GM13977 (cell line): ENCODE data around the gene PNMA8A.

Experiments used
- DNase-seq: peaks from one replicate; pipeline ENCODE4 v3.0.0; 2012; ENCODE audit warnings: low spot score
- in situ Hi-C: fragments of 300-500 bp; cut with MboI; formaldehyde crosslinking; loops from one replicate; pipeline ENCODE4 v1.12.0; 2022; ENCODE audit warnings: low sequenced_read_pairs, low pct_unique_long_range_greater_than_20kb, mixed read lengths, inconsistent platforms; ENCODE audit not compliant: unreplicated experiment
- TF ChIP-seq, protein P1 (sequence below): IDR thresholded peaks from 2 replicates; pipeline ENCODE4 v1.5.1; 2012; ENCODE audit warnings: mild to moderate bottlenecking, control low read depth; ENCODE audit not compliant: insufficient read depth; ENCODE audit errors: extremely low read depth, missing control alignments

The PNMA8A gene

DNA sequence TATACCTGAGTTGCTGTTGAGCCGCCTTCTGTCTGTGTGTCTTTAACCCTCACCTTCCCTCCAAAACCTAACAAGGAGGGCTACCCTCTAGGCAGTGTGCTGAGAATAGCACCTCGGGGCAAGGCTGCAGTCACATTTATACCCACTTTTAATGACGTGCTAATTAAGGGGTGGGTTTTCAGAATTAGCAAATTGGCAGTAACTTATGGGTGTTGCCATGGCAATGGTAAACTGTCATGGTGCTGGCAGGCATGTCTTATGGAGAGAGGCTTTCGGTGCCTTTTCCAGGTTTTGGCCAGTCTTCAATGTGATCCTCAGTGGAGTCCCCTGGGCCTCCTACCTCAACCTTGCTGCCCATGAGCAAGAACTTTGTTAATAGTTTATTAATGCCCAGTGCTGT is 1.2 kb upstream of the PNMA8A start:
- in situ Hi-C loops = no loop called here
- TF ChIP-seq, protein P1, sequence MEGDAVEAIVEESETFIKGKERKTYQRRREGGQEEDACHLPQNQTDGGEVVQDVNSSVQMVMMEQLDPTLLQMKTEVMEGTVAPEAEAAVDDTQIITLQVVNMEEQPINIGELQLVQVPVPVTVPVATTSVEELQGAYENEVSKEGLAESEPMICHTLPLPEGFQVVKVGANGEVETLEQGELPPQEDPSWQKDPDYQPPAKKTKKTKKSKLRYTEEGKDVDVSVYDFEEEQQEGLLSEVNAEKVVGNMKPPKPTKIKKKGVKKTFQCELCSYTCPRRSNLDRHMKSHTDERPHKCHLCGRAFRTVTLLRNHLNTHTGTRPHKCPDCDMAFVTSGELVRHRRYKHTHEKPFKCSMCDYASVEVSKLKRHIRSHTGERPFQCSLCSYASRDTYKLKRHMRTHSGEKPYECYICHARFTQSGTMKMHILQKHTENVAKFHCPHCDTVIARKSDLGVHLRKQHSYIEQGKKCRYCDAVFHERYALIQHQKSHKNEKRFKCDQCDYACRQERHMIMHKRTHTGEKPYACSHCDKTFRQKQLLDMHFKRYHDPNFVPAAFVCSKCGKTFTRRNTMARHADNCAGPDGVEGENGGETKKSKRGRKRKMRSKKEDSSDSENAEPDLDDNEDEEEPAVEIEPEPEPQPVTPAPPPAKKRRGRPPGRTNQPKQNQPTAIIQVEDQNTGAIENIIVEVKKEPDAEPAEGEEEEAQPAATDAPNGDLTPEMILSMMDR = no peak

DNA sequence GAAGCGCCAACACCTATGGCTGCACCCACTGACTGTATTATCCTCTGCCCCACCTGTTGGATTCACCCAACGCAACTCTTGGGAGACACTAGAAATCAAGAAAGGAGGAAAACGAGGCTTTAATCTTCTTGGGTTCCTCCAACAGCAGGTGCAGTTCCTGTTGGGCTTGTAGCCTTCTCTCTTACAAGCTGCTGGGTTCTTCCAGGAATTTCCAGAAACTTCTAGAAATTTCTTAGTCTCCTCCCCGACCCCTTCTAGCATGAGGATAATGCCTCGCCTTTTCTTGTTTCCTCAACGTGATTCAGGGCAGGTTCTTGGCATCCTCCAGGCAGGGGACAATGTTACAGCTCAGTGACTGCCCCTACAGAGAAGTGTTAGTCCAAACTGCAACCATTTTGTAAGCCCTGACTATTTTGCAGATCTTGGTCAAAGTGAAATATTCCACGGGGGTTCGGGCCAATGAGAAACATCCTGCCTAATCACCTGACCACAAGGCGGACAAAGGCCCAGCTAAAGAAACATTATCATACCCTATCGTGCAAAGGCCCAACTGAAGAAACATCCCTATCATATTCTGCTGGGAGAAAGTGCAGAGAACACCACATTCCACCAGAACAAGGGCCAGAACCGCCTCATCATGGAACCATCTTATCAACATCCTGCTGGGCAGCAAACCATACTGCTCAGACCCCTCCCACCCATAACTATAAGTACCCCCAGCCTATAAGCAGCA is 614 bp upstream of the PNMA8A start:
- no peak for DNase-seq
- TF ChIP-seq, protein P1 = no peak
- in situ Hi-C loops = no loop called here

More for the DNA sequence above, 1.2 kb upstream of the PNMA8A start:
- DNase-seq = no peak

DNA sequence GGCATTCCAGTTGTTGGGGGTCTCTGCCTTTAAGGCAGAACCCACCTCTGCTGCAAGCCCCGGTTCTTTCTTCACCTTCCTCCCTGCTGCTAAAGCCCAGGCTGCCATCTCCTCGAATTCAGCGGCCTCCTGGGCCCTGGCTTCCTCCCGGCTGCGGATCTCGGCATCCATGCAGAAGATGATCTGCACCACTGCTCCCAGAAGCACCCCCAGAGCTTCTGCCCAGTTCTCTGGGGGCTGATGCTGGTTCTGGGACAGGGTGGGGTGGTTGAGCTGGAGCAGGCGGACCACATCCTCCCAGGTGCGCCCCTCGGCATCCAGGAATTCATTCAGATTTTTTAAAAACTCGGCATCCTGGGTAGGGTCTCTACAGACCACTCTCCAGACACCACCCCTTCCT is 987 bp downstream of the PNMA8A start:
- in situ Hi-C loops = no loop called here
- TF ChIP-seq, protein P1 = no peak
- no peak for DNase-seq

DNA sequence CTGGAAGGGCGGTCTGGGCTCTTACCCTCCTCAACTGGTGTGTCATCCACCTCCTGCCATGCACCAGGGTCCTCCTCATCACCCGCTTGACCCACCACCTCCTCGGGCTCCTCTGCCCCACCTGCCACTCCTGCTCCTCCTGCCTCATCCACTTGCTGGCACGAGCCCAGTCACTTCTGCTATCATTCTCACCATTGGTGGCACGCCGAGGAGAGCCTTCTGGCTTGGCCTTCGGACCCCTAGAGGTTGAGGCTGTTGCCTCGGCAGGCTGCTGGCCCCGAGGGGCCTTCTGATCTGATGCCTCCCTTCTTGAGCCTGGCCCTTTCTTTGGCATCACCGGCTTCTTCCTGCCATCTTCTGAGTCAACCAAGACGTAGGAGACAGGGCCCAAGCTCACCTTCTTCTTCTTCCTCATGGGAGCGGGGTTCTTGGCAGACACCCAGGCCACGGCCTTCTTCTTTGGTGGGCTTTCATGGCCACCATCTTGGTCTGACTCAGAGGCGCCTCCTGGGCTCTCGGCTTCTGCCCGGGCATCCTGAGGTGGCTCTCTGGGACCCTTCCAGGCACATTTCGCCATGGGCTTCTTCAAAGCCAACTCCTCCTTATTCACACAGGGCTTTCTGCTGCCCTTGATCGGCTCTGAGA is 1.7 kb downstream of the PNMA8A start:
- TF ChIP-seq, protein P1 = no peak
- no peak for DNase-seq
- in situ Hi-C loops = no loop called here

DNA sequence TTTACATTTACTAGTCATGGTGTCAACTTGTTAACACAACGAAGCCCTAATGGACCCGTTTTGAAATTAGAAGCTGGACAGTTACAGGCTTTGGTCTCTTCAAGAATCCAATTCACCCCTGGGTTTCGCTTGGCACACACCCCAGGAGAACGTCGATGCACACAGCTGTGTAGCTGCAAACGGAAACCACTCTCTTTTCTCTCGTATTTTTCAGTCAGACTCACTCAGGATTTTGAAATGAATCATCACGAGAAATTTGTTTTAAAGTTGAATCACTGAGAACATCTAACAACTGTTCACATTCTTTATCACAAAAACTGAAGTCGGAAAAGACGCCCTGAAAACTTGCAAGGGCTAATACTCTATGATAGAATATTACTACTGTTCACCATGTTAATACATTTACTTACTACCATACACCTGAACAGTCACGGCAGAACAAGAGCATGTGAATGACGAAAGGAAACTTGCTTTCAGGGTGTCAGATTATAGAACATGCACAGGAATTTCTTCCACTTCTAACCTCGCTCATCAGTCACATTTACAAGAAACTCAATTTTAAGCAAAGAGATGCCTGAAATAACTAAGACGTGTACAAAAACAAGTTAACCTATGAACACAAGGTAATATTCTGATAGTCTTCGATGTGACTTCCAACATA is 4.7 kb downstream of the PNMA8A start:
- TF ChIP-seq, protein P1 = no peak
- in situ Hi-C loops = no loop called here
- peak; percentile 74 for DNase-seq

DNA sequence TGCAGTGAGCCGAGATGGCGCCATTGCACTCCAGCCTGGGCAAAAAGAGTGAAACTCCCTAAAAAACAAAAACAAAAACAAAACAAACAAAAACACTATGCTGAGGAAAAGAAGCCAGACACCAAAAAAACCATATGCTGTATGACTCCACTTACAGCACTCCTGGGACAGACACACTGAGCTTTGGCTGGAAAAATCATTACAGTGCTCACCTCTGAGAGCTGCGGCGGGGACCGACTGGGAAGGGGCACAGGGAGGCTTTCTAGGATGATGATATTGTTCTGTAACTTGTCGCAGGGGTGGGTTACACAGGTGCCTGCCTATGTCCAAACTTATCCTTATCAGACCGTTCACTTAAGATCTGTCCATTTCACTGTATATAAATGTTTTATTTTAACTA is 7.8 kb downstream of the PNMA8A start:
- TF ChIP-seq, protein P1 = no peak
- in situ Hi-C loops = no loop called here
- no peak for DNase-seq
